Stimulated activated CD8-positive, alpha-beta memory T cell treated with anti-CD3 and anti-CD28 coated beads, Interleukin-7, amount 100 ng/mL, for 1 hour (primary cell): ENCODE measurements around the gene GABRR1.
"Not testable (repeated sequence)": the region's sequence is repeated elsewhere in the genome, so short reads cannot be mapped to it uniquely, and the experiment has no call there.

ENCODE experiments used
- DNase-seq, 2 donors: peaks; one replicate each; pipeline ENCODE4 v3.0.0-alpha.2; 2020; ENCODE audit warnings: low read depth in 2 of 2

Gene GABRR1

DNA sequence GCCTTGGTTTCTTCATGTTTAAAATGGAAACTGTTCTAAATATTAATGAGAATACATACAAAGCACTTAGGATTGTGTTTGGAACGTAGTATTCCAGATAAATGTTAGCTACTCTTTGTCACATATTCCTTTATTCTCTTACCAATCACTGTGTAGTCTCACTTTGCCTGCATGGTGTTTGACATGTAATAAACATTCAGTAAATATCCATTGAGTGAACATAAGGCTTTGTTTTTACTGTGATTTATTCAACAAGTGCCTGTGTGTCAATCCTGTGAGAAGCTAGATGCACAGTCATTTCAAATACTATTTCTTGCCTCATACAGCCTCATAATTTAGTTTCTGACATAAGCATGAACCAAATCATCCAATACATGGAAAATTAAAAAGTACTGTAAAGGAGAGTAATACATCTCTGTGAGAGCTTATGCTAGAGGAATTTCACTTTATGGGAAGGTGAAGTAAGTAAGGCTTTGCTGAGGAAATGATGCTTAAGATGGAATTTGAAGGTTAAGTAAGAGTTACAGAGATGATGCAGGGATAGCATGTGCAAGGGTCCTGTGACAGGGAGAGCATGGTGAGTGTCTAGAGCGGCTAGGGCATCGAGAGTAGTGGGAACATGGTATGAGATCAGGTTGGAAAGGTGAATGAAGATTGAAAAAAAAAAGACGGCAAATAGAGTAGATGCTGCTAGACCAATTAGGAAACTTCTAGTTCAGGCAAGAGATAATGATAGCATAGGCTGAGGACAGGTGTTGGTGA is 56.6 kb downstream of the GABRR1 start:
- DNase-seq: no peak

- no peak for DNase-seq
Observed at GRCh38 chr6:89154131-89154530, 63.0 kb downstream of the GABRR1 start.

- DNase-seq: no peak
Observed at GRCh38 chr6:89148016-89148750, 69.0 kb downstream of the GABRR1 start.

DNA sequence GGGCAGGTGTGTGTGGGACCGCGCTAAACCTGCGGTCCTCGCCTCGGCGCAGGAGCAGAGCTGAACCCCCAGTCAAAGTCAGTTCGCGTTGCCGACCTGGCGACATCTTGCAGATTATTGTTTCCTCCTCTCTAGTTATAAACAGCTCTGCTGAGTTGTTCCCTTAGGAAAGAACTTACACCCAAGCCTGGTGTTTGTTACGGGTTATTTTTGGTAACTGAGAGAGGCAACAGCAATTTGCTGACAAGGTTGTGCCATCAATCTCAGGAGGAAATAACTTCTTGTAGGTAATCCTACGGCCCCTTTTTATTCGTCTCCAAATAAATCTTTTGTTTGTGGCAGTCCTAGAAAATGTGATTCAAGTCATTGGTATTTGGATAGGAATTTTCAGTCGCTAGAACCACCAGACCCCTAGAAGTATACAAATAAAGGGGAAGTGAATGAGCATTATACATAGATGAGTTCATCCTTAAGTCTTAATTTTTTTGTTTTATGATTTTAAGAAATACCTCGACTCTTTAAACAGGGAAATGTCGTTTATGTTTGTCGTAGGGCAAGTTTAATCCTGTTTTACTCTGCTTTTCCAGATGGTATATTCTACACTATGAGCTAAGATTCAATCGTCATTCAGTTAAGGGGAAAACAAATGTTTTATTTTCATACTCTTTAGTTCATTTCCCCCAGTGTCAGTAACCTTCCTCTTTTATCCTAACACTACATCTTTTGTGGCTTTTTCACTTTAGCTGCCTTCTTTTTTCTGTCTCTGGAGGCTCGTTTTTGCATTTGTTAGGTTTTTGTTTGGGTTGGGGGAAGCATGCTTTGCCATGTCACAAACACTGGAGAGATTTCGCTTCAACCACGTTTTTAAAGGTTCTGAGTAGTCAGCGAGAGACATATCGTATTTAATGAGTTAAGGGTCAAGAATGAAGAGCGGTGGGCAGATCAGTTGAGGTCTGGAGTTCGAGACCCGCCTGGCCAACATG is 70.1 kb downstream of the GABRR1 start:
- peak in 1 of 2 donors; percentile 5 for DNase-seq

- peak; percentile 29 to 32 for DNase-seq
Observed at GRCh38 chr6:89145956-89146717, 71.0 kb downstream of the GABRR1 start, which contains the start of gene PM20D2. PM20D2 (plus strand) TSS chr6:89146055; CDS start chr6:89146145, 90 bp downstream.

DNA sequence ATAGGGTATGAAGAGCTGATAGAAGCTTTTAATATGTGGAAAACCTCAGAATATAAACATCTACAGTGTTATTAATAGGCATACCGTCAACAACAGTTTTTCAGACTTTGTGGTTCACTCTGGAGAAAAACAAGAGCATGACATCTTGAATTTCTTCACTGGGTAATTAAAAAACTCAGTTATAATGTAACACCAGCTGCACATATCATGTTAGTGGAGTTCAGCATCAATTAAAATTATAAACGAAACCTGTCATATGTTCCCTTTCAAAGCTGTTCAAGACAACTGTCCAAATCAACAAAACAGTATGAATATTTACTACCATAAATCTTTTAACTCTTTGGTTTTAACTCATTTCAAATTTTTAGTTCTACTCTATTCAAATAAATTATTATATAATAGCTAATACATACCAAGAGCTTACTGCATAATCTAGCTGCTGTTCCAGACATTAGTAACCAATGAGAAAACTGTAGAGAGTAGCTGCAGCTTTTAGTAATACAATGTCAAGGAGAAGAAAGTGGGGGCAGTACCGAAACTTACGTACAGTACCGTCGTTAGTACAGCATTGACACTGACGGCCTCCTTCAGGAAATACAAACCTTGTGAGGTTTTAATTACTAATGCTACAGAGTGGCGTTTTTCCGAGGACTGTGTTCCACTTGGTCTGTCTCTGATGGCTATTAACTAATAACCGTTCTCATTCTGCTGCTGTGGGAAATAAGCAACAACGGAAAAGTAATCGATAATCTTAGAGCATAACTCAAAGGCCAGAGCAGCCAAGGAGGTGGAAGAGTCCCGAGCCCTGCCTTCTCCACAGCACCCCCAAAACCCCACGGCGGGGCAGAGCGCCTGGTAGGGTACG is 71.8 kb downstream of the GABRR1 start:
- no peak for DNase-seq

GRCh38 chr6:89144354-89144906 is 72.7 kb downstream of the GABRR1 start:
- DNase-seq: no peak

DNA sequence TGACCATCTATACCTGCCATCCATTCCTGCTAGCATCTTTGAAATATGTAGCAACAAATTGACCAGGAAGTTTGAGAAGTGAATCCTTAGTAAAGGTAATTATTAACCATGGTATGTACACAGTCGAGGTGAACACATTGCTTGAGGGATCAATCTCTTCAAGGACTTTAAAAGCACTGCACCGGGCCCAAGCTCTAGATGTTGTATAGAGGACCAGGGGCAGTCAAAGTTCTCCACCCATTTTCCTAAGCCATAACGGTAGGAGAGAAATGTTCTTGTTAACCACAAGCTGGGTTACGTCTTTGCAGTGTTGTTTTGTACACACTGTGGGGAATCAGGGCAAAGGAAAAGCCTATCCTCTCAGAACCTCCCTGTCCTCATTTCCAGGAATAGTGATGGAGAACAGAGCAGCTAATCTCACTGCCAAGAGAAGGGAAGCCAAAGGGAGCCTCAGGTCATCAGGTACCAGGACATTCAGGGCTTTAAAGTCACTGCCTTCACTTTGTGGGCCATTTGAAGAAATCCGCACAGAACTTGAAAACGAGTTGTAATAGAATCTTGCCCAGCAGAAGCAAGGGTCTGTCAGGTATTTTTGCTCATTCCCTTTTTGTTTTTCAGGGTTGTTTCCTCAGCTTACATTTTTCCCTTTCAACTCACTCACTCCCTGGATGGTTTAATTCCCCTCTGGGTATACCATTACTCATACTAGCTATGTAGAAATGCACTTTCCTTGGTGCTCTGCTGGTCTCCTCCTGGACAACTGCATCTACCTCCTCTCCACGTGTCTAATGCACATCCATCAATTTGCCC is 76.6 kb downstream of the GABRR1 start:
- DNase-seq: no peak

- DNase-seq: no peak
Observed at GRCh38 chr6:89139509-89140346, 77.4 kb downstream of the GABRR1 start.

DNA sequence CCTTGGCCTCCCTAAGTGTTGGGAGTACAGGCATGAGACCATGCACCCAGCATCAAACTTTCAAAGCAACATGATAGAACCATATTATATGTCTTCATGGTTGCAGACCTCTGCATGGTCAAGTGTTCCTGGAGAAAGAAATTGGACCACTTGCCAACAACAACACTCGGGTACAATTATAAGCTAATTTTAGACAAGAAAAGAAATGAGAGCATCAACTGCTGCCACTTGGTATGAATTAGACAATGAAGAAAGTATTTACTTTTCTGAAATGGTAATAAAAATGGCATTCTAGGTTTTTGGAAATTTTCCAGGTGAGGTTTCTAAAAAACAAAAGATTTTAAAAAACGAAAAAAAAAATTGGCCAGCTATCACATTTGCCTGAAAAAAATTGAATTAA is 79.0 kb downstream of the GABRR1 start:
- no peak for DNase-seq

DNA sequence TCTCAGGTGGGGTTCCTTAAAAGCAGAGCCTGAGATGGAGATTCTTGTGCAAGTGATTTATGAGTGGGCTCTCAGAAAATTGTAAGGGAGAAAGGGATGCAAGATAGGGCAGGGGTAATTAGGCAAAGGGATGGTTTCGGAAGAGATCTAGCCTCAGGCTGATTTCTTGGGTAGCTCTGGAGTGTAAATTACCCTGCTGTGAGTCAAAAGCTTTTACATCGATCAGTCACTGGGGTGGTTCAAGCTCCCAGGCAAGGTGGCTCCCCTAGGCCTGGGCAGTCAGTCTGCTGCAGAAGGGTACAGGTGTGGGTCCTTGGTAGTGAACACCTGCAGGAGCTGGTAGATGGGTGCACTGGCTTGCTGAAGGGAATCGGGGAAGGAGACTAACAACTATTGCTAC is 82.4 kb downstream of the GABRR1 start:
- DNase-seq: no peak

- no peak for DNase-seq
Observed at GRCh38 chr6:89133981-89134380, 83.2 kb downstream of the GABRR1 start.

DNA sequence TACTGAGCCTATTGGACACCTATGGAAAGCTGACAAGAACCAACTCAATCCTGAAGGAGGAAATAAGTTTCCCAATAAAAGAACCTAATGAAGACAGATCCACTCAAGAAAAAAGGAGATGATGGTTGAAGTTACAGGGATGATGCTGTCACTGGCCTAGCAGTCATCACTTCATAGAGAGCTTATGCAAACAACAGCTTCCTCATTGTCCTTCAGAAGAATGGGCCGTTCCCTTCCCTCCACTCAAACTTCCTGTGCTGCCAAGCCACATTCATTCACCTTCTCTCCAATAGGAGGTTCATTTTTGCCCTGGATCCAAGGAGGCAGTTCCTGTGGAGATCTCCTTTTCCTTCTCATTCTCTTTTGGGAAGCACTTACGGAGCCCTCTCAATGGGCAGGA is 85.1 kb downstream of the GABRR1 start:
- no peak for DNase-seq

DNA sequence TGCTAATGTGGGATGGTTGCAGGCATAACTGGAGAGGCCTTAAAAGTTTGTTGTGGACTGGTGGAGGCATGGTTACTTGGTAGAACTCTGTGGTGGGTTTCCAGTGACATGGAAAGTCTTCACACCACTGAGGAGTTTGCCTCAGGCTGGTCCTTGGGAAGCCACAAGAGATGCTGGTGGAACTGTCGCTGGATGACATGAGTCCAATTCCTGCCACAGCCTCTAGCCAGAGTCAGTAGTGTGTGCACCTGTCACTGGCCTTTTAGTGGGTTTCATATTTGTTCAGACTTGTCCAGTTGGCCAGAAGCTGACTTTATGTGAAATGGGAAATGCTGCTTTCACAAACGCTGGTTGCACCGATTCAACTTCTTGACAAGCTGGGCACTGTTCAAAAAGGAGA is 85.6 kb downstream of the GABRR1 start:
- DNase-seq: no peak

DNA sequence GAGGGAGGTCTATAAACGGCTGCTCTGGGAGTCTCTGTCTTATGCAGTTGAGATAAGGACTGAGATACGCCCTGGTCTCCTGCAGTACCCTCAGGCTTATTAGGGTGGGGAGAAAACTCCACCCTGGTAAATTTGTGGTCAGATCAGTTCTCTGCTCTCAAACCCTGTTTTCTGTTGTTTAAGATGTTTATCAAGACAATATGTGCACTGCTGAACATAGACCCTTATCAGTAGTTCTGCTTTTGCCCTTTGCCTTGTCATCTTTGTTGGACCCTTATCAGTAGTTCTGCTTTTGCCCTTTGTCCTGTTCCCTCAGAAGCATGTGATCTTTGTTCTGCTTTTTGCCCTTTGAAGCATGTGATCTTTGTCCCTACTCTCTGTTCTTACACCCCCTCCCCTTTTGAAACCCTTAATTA is 88.9 kb downstream of the GABRR1 start:
- DNase-seq: not testable (repeated sequence)
